Liver (tissue), 9 donors: ENCODE data around the gene CHMP1B. TPM values are rescaled to one million over a fixed set of nuclear protein-coding genes. Genes with fewer than 3 reads are reported as not detected.

Experiments
- DNase-seq: peaks from one replicate; pipeline ENCODE4 v3.0.0-alpha.2; 2017; ENCODE audit warnings: low spot score
- H3K27ac ChIP-seq, 2 donors: one replicate each; pipeline ENCODE4 v1.7.0; 2013; ENCODE audit warnings: inconsistent platforms in 2 of 2, low read length in 2 of 2, control low read depth in 1 of 2, low read depth in 1 of 2, mild to moderate bottlenecking in 1 of 2
- H3K27me3 ChIP-seq, 4 donors: one replicate each; pipeline versions ENCODE4 v1.6.1 to v1.7.0; 2013; ENCODE audit warnings: low read length in 3 of 4, inconsistent platforms in 1 of 4, mild to moderate bottlenecking in 1 of 4, moderate library complexity in 1 of 4; ENCODE audit not compliant: control insufficient read depth in 4 of 4, insufficient read depth in 4 of 4
- H3K36me3 ChIP-seq, 4 donors: one replicate each; pipeline versions ENCODE4 v1.6.1 to v1.7.0; 2013; ENCODE audit warnings: low read length in 3 of 4, mild to moderate bottlenecking in 3 of 4, low read depth in 1 of 4, moderate library complexity in 1 of 4; ENCODE audit not compliant: control insufficient read depth in 4 of 4, insufficient read depth in 3 of 4
- H3K4me1 ChIP-seq, 4 donors: one replicate each; pipeline versions ENCODE4 v1.6.1 to v1.7.0; 2013; ENCODE audit warnings: low read length in 3 of 4, mild to moderate bottlenecking in 3 of 4, moderate library complexity in 1 of 4; ENCODE audit not compliant: control insufficient read depth in 4 of 4, insufficient read depth in 4 of 4
- H3K4me3 ChIP-seq, 3 donors: one replicate each; pipeline versions ENCODE4 v1.6.1 to v1.7.0; 2013; ENCODE audit warnings: low read length in 3 of 3, control low read depth in 1 of 3, low read depth in 1 of 3, mild to moderate bottlenecking in 1 of 3
- H3K9ac ChIP-seq, 2 donors: one replicate each; pipeline ENCODE4 v1.7.0; 2013; ENCODE audit warnings: low read length in 2 of 2, mild to moderate bottlenecking in 2 of 2, moderate library complexity in 2 of 2, control low read depth in 1 of 2, low read depth in 1 of 2
- H3K9me3 ChIP-seq, 4 donors: one replicate each; pipeline versions ENCODE4 v1.6.1 to v1.7.0; 2013; ENCODE audit warnings: low read length in 3 of 4; ENCODE audit not compliant: control insufficient read depth in 4 of 4
- CTCF ChIP-seq: fragments of 150-350 bp; IDR thresholded peaks from 2 replicates; pipeline ENCODE4 v1.5.1; 2017; ENCODE audit warnings: improper control_type of control experiment, low read depth, low read length; ENCODE audit not compliant: missing input control
- EGR1 ChIP-seq, 2 donors: IDR thresholded peaks; 2 replicates each; pipeline ENCODE4 v1.6.1; 2016 to 2018; ENCODE audit warnings: antibody characterized with exemption in 2 of 2, low read depth in 2 of 2
- FOXA1 ChIP-seq: IDR thresholded peaks from 2 replicates; pipeline ENCODE4 v1.6.1; 2016; ENCODE audit warnings: antibody characterized with exemption
- FOXA2 ChIP-seq: IDR thresholded peaks from 2 replicates; pipeline ENCODE4 v1.6.1; 2016; ENCODE audit warnings: antibody characterized with exemption
- GABPA ChIP-seq, 2 donors: IDR thresholded peaks in 1 of 2; conservative IDR thresholded peaks in 1 of 2; 2 replicates each; pipeline ENCODE4 v1.6.1; 2016; ENCODE audit warnings: antibody characterized with exemption in 2 of 2, mild to moderate bottlenecking in 1 of 2, moderate library complexity in 1 of 2
- HNF4A ChIP-seq, 2 donors: conservative IDR thresholded peaks; 2 replicates each; pipeline ENCODE4 v1.6.1; 2016; ENCODE audit warnings: antibody characterized with exemption in 2 of 2, mild to moderate bottlenecking in 2 of 2
- HNF4G ChIP-seq: IDR thresholded peaks from 2 replicates; pipeline ENCODE4 v1.6.1; 2016; ENCODE audit warnings: antibody characterized with exemption
- NR2F2 ChIP-seq: IDR thresholded peaks from 2 replicates; pipeline ENCODE4 v1.6.1; 2016; ENCODE audit warnings: antibody characterized with exemption
- RAD21 ChIP-seq, 2 donors: IDR thresholded peaks; 2 replicates each; pipeline ENCODE4 v1.6.1; 2016; ENCODE audit warnings: antibody characterized with exemption in 2 of 2, mild to moderate bottlenecking in 2 of 2
- RXRA ChIP-seq, 2 donors: IDR thresholded peaks; 2 replicates each; pipeline ENCODE4 v1.6.1; 2017 to 2018; ENCODE audit warnings: antibody characterized with exemption in 2 of 2, mild to moderate bottlenecking in 1 of 2
- SP1 ChIP-seq: IDR thresholded peaks from 2 replicates; pipeline ENCODE4 v1.6.1; 2018; ENCODE audit warnings: antibody characterized with exemption, mild to moderate bottlenecking
- YY1 ChIP-seq: IDR thresholded peaks from 2 replicates; pipeline ENCODE4 v1.6.1; 2016; ENCODE audit warnings: antibody characterized with exemption, mild to moderate bottlenecking
- ZBTB33 ChIP-seq: IDR thresholded peaks from 2 replicates; pipeline ENCODE4 v1.6.1; 2016; ENCODE audit warnings: antibody characterized with exemption
- WGBS: extraction: QIAGEN DNeasy Blood & Tissue Kit; methylation state at CpG from one replicate; pipeline ENCODE4 v1.1.7; 2013; 5-methylcytosine and 5-hydroxymethylcytosine counted together
- polyA plus RNA-seq, 2 donors: library from polyadenylated mRNA; stranded (reverse) in 1 of 2; unstranded in 1 of 2; fragments of 200-250 nt in 1 of 2; fragments of >200 nt in 1 of 2; fragmentation: Nextera tagmentation in 1 of 2; extraction: Ambion mirVana in 1 of 2; gene quantifications; one replicate each; pipeline versions ENCODE4 v1.2.1 to v1.2.3, GENCODE V29; 2013 to 2015
- total RNA-seq, 2 donors: library from RNA; depleted of rRNA; stranded (reverse); fragments of >200 nt; gene quantifications; one replicate each; pipeline ENCODE4 v1.2.3, GENCODE V29; 2014
- TF ChIP-seq, protein P1 (sequence below): IDR thresholded peaks from 2 replicates; pipeline ENCODE4 v1.6.1; 2016; ENCODE audit warnings: antibody characterized with exemption, mild to moderate bottlenecking
- TF ChIP-seq, protein P2 (sequence below): IDR thresholded peaks from 2 replicates; pipeline ENCODE4 v1.6.1; 2016; ENCODE audit warnings: antibody characterized with exemption
- donor health status: healthy.
- donor health status: healthy.
- donor health status: healthy.
- donor health status: healthy.
- donor health status: healthy.

Gene CHMP1B
- total and polyA plus RNA-seq, 4 donors: 13.6 to 23.6 (median 19.1) TPM

DNA sequence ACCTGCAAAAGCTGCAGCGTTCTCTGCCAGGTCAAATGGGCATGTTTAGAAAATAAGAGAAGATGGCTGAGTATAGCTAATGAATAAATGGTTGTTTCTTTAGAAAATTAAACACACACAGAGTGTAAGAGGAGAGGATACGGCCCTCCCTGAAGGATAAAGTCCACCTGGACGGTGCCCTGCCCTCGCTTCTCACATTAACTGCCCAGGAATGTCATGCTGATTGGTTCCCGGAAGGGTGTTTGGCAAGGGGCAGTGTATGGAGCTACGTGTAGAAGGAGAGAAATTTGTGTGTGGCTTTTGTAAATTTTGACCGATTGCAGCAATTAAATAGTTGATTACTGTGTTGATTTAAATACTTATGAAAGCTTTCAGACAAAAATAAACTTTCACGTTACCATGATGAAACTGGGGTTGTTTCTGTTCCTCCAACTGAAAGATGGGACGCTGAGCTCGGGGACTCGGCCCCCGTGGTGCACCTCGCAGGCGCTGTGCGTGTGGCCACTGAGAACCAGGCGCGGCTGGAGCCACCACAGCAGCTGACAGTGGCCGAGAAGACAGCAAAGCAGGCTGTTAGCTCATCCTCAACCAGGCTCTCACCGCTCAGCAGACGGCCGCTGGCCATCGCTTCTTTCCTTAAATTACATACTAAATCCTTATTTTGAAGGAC, 34.2 kb downstream of the CHMP1B start (continued):
- TF ChIP-seq ZBTB33 (no peak), YY1 (peak; percentile 62), GABPA (IDR thresholded peaks at IDR 0.05 in 1 of 2, conservative IDR thresholded peaks at IDR 0.05 in 1 of 2) (no peak), SP1 (peak; percentile 75), NR2F2 (no peak)
- TF ChIP-seq, protein P1, sequence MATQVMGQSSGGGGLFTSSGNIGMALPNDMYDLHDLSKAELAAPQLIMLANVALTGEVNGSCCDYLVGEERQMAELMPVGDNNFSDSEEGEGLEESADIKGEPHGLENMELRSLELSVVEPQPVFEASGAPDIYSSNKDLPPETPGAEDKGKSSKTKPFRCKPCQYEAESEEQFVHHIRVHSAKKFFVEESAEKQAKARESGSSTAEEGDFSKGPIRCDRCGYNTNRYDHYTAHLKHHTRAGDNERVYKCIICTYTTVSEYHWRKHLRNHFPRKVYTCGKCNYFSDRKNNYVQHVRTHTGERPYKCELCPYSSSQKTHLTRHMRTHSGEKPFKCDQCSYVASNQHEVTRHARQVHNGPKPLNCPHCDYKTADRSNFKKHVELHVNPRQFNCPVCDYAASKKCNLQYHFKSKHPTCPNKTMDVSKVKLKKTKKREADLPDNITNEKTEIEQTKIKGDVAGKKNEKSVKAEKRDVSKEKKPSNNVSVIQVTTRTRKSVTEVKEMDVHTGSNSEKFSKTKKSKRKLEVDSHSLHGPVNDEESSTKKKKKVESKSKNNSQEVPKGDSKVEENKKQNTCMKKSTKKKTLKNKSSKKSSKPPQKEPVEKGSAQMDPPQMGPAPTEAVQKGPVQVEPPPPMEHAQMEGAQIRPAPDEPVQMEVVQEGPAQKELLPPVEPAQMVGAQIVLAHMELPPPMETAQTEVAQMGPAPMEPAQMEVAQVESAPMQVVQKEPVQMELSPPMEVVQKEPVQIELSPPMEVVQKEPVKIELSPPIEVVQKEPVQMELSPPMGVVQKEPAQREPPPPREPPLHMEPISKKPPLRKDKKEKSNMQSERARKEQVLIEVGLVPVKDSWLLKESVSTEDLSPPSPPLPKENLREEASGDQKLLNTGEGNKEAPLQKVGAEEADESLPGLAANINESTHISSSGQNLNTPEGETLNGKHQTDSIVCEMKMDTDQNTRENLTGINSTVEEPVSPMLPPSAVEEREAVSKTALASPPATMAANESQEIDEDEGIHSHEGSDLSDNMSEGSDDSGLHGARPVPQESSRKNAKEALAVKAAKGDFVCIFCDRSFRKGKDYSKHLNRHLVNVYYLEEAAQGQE: no peak

DNA sequence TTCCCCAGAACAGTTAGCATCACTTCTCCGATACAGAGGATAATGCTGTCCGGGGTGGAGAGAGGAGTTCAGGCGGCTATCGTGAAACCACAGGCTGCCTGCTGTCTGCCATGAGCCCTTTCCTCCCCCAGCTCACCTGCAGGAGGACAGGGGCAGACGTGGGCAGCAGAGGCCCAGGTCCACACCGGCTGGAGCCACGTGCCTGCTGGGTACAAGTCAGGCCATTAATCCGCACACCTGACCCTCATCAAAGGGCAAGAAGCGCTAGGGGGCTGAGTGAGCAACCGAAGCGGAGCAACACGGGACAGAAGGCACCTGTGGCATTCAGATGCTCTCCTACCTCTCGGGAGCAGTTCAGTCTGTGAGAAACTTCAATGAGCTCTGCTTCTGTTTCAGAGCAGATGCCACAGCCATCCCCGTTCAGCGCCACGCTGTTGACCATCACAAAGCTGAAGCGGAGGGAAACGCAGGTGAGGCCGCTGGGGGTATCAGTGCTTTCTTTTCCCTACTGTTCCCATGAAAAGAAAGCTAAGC, 35.4 kb downstream of the CHMP1B start:
- Histone ChIP-seq H3K4me3 (no peak overlapping the region), H3K36me3 (peaks cover 4 to 38% (median 32%) of the 10 kb centered on the region in 4 donors), H3K27ac (no peak overlapping the region), H3K4me1 (peaks cover 2 to 11% (median 6%) of the 10 kb centered on the region in 4 donors), H3K9me3 (no peaks in the 10 kb centered on the region), H3K27me3 (no peaks in the 10 kb centered on the region), H3K9ac (no peak overlapping the region)
- DNase-seq: no peak
- TF ChIP-seq, protein P2, sequence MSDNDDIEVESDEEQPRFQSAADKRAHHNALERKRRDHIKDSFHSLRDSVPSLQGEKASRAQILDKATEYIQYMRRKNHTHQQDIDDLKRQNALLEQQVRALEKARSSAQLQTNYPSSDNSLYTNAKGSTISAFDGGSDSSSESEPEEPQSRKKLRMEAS: no peak
- TF ChIP-seq SP1: no peak
- no peak for TF ChIP-seq RAD21 (IDR thresholded peaks at IDR 0.05)
- no peak for TF ChIP-seq EGR1 (IDR thresholded peaks at IDR 0.05; ENCODE audit: low read depth in 2 of 2)
- no peak for TF ChIP-seq HNF4G
- TF ChIP-seq RXRA (IDR thresholded peaks at IDR 0.05): no peak
- TF ChIP-seq FOXA1: no peak
- TF ChIP-seq YY1: no peak
- no peak for TF ChIP-seq NR2F2
- TF ChIP-seq HNF4A (conservative IDR thresholded peaks at IDR 0.05): no peak
- TF ChIP-seq GABPA (IDR thresholded peaks at IDR 0.05 in 1 of 2, conservative IDR thresholded peaks at IDR 0.05 in 1 of 2): no peak
- TF ChIP-seq CTCF: no peak
- no peak for TF ChIP-seq FOXA2
- 97% methylated on average over 19 of the region's 19 CpGs for WGBS
